Epithelial cell of esophagus (primary cell): ENCODE results near the gene TCEA3.

ENCODE experiments used
- DNase-seq: peaks from one replicate; pipeline ENCODE4 v3.0.0; 2010; ENCODE audit warnings: low read depth
- H3K4me3 ChIP-seq: 2 replicates; pipeline ENCODE4 v1.5.1; 2011; ENCODE audit warnings: mild to moderate bottlenecking, low read length, control low read depth
- CTCF ChIP-seq: IDR thresholded peaks from 2 replicates; pipeline ENCODE4 v1.5.1; 2011; ENCODE audit warnings: low read depth, mild to moderate bottlenecking, low read length, control low read depth, inconsistent platforms; ENCODE audit not compliant: insufficient read depth; ENCODE audit errors: missing control alignments

TCEA3 gene

GRCh38 chr1:23362218-23362713, 62.3 kb downstream of the TCEA3 start:
- no peak for DNase-seq
- no peak for TF ChIP-seq CTCF
- H3K4me3 ChIP-seq: no peak overlapping the region

- DNase-seq: no peak
- no peak overlapping the region for H3K4me3 ChIP-seq
- TF ChIP-seq CTCF: no peak
These were observed 66.2 kb downstream of the TCEA3 start for GRCh38 chr1:23358310-23358875.

GRCh38 chr1:23357138-23357908, 67.2 kb downstream of the TCEA3 start:
- H3K4me3 ChIP-seq: no peak overlapping the region
- DNase-seq: no peak
- TF ChIP-seq CTCF: no peak

GRCh38 chr1:23356471-23357137, 67.9 kb downstream of the TCEA3 start:
- H3K4me3 ChIP-seq: no peak overlapping the region
- no peak for DNase-seq
- TF ChIP-seq CTCF: no peak

- TF ChIP-seq CTCF: no peak
- DNase-seq: no peak
- no peak overlapping the region for H3K4me3 ChIP-seq
These were observed 70.3 kb downstream of the TCEA3 start for GRCh38 chr1:23354245-23354644.

GRCh38 chr1:23352096-23352695, 72.4 kb downstream of the TCEA3 start:
- H3K4me3 ChIP-seq: no peak overlapping the region
- TF ChIP-seq CTCF: no peak
- DNase-seq: no peak
